ENCODE data around the gene SUGT1.
A peak's percentile ranks its signal among the peaks of the same experiment; 100 is the strongest.

Gene SUGT1

DNA sequence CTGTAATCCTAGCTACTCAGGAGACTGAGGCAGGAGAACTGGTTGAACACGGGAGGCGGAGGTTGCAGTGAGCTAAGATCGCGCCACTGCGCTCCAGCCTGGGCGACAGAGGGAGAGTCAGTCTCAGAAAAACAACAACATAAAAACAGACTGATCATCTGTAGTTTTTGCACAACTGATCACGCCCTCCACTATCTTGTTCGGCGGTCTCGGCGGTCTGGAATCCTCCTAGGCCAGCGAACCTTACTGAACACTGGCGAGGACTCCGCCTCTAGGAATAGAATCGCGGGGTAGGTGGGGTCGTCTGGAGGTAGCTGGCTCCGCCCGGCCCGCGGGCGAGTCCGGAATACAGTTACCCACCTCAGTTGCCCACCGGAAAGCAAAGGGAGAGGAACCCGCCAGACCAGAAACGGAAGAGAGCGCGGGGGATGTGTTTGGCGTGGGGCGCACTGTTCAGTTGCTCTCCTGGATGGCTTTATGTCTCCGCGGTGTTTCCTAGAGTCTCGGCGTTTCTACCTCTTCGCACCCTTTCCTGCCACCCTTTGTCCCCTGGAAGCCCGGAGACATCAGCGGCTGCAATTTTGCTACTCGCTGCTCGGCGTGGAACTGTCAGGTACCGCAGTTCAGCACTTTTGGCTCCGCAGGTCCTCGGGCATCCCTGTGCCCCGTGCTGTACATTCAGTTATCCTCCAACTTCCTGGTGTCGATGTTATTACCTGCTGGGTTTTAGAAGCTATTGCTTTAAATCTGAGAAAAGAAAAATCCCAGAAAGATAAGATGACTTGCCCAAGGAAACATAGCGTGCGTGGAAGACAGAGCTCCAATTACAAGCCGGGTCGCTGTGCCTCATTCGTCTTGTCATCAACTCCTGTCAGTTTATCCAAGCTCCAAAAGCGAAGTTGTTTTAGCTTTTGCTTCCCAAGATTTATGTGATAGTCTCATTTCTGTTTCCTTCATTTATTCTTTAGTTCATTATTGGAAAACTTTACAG is 35.3 kb upstream of the SUGT1 start (continued):
- TF ChIP-seq ZNF624 (tag by site-specific recombination; IDR thresholded peaks at IDR 0.05) (no peak), ZNF132 (tag by site-specific recombination; IDR thresholded peaks at IDR 0.05; ENCODE audit: borderline replicate concordance) (no peak), ZNF341 (tag by site-specific recombination; IDR thresholded peaks at IDR 0.05; ENCODE audit: low read depth) (no peak), ZNF354C (tag by site-specific recombination; IDR thresholded peaks at IDR 0.05; ENCODE audit: borderline replicate concordance, low read depth) (no peak), ZNF473 (tag by site-specific recombination; IDR thresholded peaks at IDR 0.05) (no peak), ZNF324 (tag by site-specific recombination; IDR thresholded peaks at IDR 0.05) (peak; percentile 48; the same call in 1 of the 2 replicates), ZNF514 (tag by site-specific recombination; IDR thresholded peaks at IDR 0.05) (no peak), ZNF510 (tag by site-specific recombination; IDR thresholded peaks at IDR 0.05; ENCODE audit: insufficient replicate concordance) (no peak), BCL11A (tag by site-specific recombination; IDR thresholded peaks at IDR 0.05; ENCODE audit: low read depth) (no peak), ZBTB44 (tag by site-specific recombination; IDR thresholded peaks at IDR 0.05) (0 out of 2 replicates have a peak, but pooled peaks have one; percentile 42), WT1 (tag by site-specific recombination; IDR thresholded peaks at IDR 0.05) (peak; percentile 13; the same call in 1 of the 2 replicates), PRDM1 (tag by site-specific recombination; IDR thresholded peaks at IDR 0.05) (no peak), ZNF19 (tag by site-specific recombination; IDR thresholded peaks at IDR 0.05; ENCODE audit: low read depth) (no peak), ZNF140 (tag by site-specific recombination; IDR thresholded peaks at IDR 0.05) (no peak), ZBTB7A (tag by site-specific recombination; IDR thresholded peaks at IDR 0.05; ENCODE audit: low read depth) (no peak), ZNF423 (tag by site-specific recombination; IDR thresholded peaks at IDR 0.05) (no peak), SCRT1 (tag by site-specific recombination; IDR thresholded peaks at IDR 0.05; ENCODE audit: borderline replicate concordance) (no peak), ZNF214 (tag by site-specific recombination; IDR thresholded peaks at IDR 0.05; ENCODE audit: borderline replicate concordance) (no peak), ZNF433 (tag by site-specific recombination; IDR thresholded peaks at IDR 0.05; ENCODE audit: low read depth) (no peak), ZNF211 (tag by site-specific recombination; IDR thresholded peaks at IDR 0.05; ENCODE audit: low read depth) (no peak), ZEB2 (tag by site-specific recombination; IDR thresholded peaks at IDR 0.05) (no peak; the same call in 1 of the 2 replicates), KLF17 (tag by site-specific recombination; IDR thresholded peaks at IDR 0.05) (peak; percentile 90), GFI1B (tag by site-specific recombination; IDR thresholded peaks at IDR 0.05) (no peak), REPIN1 (tag by site-specific recombination; IDR thresholded peaks at IDR 0.05; ENCODE audit: low read depth) (0 out of 2 replicates have a peak, but pooled peaks have one; percentile 14), ZNF544 (tag by site-specific recombination; IDR thresholded peaks at IDR 0.05) (no peak), ZSCAN30 (tag by site-specific recombination; IDR thresholded peaks at IDR 0.05) (peak; percentile 96), GLIS2 (tag by site-specific recombination; IDR thresholded peaks at IDR 0.05) (peak; percentile 56)
- TF ChIP-seq, protein P1, sequence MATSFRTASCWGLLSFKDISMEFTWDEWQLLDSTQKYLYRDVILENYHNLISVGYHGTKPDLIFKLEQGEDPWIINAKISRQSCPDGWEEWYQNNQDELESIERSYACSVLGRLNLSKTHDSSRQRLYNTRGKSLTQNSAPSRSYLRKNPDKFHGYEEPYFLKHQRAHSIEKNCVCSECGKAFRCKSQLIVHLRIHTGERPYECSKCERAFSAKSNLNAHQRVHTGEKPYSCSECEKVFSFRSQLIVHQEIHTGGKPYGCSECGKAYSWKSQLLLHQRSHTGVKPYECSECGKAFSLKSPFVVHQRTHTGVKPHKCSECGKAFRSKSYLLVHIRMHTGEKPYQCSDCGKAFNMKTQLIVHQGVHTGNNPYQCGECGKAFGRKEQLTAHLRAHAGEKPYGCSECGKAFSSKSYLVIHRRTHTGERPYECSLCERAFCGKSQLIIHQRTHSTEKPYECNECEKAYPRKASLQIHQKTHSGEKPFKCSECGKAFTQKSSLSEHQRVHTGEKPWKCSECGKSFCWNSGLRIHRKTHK (tag by site-specific recombination; IDR thresholded peaks at IDR 0.05) = no peak
- TF ChIP-seq, protein P2, sequence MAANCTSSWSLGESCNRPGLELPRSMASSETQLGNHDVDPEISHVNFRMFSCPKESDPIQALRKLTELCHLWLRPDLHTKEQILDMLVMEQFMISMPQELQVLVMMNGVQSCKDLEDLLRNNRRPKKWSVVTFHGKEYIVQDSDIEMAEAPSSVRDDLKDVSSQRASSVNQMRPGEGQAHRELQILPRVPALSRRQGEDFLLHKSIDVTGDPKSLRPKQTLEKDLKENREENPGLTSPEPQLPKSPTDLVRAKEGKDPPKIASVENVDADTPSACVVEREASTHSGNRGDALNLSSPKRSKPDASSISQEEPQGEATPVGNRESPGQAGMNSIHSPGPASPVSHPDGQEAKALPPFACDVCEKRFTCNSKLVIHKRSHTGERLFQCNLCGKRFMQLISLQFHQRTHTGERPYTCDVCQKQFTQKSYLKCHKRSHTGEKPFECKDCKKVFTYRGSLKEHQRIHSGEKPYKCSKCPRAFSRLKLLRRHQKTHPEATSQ (tag by site-specific recombination; IDR thresholded peaks at IDR 0.05) = peak; percentile 88; the same call in 1 of the 2 replicates
- TF ChIP-seq, protein P3, sequence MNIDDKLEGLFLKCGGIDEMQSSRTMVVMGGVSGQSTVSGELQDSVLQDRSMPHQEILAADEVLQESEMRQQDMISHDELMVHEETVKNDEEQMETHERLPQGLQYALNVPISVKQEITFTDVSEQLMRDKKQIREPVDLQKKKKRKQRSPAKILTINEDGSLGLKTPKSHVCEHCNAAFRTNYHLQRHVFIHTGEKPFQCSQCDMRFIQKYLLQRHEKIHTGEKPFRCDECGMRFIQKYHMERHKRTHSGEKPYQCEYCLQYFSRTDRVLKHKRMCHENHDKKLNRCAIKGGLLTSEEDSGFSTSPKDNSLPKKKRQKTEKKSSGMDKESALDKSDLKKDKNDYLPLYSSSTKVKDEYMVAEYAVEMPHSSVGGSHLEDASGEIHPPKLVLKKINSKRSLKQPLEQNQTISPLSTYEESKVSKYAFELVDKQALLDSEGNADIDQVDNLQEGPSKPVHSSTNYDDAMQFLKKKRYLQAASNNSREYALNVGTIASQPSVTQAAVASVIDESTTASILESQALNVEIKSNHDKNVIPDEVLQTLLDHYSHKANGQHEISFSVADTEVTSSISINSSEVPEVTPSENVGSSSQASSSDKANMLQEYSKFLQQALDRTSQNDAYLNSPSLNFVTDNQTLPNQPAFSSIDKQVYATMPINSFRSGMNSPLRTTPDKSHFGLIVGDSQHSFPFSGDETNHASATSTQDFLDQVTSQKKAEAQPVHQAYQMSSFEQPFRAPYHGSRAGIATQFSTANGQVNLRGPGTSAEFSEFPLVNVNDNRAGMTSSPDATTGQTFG (tag by site-specific recombination; IDR thresholded peaks at IDR 0.05; ENCODE audit: borderline replicate concordance) = no peak

Data from HEK293 (cell line).